Kidney (tissue), 14 donors: ENCODE results near the gene RAI1. TPM values are rescaled to one million over a fixed set of nuclear protein-coding genes. Genes with fewer than 3 reads are reported as not detected.

Experiments used
- DNase-seq, 5 donors: peaks; one replicate each; pipeline ENCODE4 v3.0.0-alpha.2; 2013 to 2020
- FAIRE-seq: peaks from 2 replicates; lab custom pipeline; 2012; peaks lifted over from hg19 to GRCh38; lab: Jason Lieb, UNC
- H3K27ac ChIP-seq, 2 donors: one replicate each; pipeline ENCODE4 v1.7.0; 2013; ENCODE audit warnings: low read depth in 2 of 2, low read length in 2 of 2, inconsistent platforms in 1 of 2
- H3K27me3 ChIP-seq: one replicate; pipeline ENCODE4 v1.7.1; 2013; ENCODE audit warnings: low read length, inconsistent platforms; ENCODE audit not compliant: control insufficient read depth, insufficient read depth
- H3K36me3 ChIP-seq, 3 donors: one replicate each; pipeline versions ENCODE4 v1.7.0 to v1.7.1; 2013; ENCODE audit warnings: low read length in 3 of 3, control low read depth in 1 of 3, inconsistent platforms in 1 of 3; ENCODE audit not compliant: insufficient read depth in 3 of 3, control insufficient read depth in 2 of 3
- H3K4me1 ChIP-seq, 3 donors: one replicate each; pipeline versions ENCODE4 v1.7.0 to v1.7.1; 2013; ENCODE audit warnings: low read length in 3 of 3, inconsistent platforms in 1 of 3, low read depth in 1 of 3; ENCODE audit not compliant: control insufficient read depth in 2 of 3, insufficient read depth in 2 of 3
- H3K4me3 ChIP-seq, 3 donors: one replicate each; pipeline versions ENCODE4 v1.7.0 to v1.8.1; 2013; ENCODE audit warnings: low read length in 3 of 3, control low read depth in 1 of 3, inconsistent platforms in 1 of 3
- H3K9ac ChIP-seq, 3 donors: one replicate each; pipeline versions ENCODE4 v1.7.0 to v1.7.1; 2013; ENCODE audit warnings: low read length in 3 of 3, control low read depth in 1 of 3, inconsistent platforms in 1 of 3
- H3K9me3 ChIP-seq, 3 donors: one replicate each; pipeline versions ENCODE4 v1.7.0 to v1.7.1; 2013; ENCODE audit warnings: low read length in 3 of 3, control low read depth in 1 of 3, inconsistent platforms in 1 of 3; ENCODE audit not compliant: control insufficient read depth in 2 of 3, insufficient read depth in 1 of 3
- intact Hi-C: fragments of 100-400 bp; cut with DNase I; formaldehyde crosslinking; loops from one replicate; pipeline ENCODE4 v1.11.1; 2022
- polyA plus RNA-seq: library from polyadenylated mRNA; stranded (reverse); fragments of 350-450 nt; fragmentation: Illumina TruSeq; extraction: RNeasy Lipid Tissue Mini Kit (QIAGEN cat#74804); gene quantifications from one replicate; pipeline ENCODE4 v1.2.3, GENCODE V29; 2014; ENCODE audit warnings: low read depth, low replicate concordance; ENCODE audit not compliant: insufficient read depth
- total RNA-seq: library from RNA; stranded (reverse); fragmentation: NEBNext Ultra II Directional; extraction: Animal tissue kit (Norgen Biotek cat#: 25700); gene quantifications from one replicate; pipeline ENCODE4 v1.2.1, GENCODE V29; 2021
- TF ChIP-seq, protein P1 (sequence below): IDR thresholded peaks from 3 replicates; pipeline ENCODE4 v1.5.1; 2012; ENCODE audit warnings: mild to moderate bottlenecking, moderate library complexity, borderline replicate concordance; ENCODE audit not compliant: insufficient read depth; ENCODE audit errors: extremely low read depth
- donor health status: control.
- donor health status: control.
- donor health status: control.
- donor health status: control.
- donor health status: control.
- donor health status: DM: yes; HTN: yes; CAD: no.
- donor health status: Normal renal cell carcinoma (clear cell type).

RAI1 gene
- total and polyA plus RNA-seq, 2 donors from 2014 or later = 6.7 to 50.5 TPM

DNA sequence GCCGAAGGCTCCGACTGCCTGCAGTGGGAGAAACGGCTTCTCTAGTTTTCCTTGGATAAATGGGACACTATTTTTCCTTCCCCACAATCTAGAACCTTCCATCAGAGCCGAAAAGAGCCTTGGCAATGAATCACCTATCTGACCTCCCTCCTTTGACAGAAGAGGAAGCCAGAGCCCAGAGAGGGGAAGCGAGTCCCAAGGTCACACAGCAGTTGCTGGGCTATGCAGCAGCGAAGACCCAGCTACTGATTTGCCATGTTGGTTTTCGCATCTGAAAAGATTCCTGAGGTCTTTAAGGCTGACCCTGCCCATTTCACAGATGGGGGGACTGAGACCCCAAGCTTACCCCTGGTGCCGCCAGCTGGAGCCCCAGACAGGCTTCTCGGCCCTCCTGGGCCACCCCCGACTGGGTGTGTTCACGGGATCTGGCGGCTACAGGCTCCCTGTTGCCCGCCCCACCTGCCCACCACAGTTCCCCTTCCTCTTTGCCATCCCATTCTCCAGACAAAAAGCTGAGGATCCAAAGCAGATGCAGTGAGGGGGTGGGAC, 45.9 kb downstream of the RAI1 start:
- H3K27me3 ChIP-seq = no peaks in the 10 kb centered on the region
- TF ChIP-seq, protein P1, sequence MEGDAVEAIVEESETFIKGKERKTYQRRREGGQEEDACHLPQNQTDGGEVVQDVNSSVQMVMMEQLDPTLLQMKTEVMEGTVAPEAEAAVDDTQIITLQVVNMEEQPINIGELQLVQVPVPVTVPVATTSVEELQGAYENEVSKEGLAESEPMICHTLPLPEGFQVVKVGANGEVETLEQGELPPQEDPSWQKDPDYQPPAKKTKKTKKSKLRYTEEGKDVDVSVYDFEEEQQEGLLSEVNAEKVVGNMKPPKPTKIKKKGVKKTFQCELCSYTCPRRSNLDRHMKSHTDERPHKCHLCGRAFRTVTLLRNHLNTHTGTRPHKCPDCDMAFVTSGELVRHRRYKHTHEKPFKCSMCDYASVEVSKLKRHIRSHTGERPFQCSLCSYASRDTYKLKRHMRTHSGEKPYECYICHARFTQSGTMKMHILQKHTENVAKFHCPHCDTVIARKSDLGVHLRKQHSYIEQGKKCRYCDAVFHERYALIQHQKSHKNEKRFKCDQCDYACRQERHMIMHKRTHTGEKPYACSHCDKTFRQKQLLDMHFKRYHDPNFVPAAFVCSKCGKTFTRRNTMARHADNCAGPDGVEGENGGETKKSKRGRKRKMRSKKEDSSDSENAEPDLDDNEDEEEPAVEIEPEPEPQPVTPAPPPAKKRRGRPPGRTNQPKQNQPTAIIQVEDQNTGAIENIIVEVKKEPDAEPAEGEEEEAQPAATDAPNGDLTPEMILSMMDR = no peak
- H3K4me3 ChIP-seq = no peak overlapping the region
- H3K27ac ChIP-seq = no peak overlapping the region
- H3K9ac ChIP-seq = no peak overlapping the region
- intact Hi-C loops = no loop called here
- DNase-seq (no peak), FAIRE-seq (no peak)
- H3K36me3 ChIP-seq = peaks cover 0 to 2% (median 0%) of the 10 kb centered on the region in 3 donors
- H3K9me3 ChIP-seq = no peaks in the 10 kb centered on the region
- H3K4me1 ChIP-seq = peaks cover 0 to 12% (median 9%) of the 10 kb centered on the region in 3 donors

DNA sequence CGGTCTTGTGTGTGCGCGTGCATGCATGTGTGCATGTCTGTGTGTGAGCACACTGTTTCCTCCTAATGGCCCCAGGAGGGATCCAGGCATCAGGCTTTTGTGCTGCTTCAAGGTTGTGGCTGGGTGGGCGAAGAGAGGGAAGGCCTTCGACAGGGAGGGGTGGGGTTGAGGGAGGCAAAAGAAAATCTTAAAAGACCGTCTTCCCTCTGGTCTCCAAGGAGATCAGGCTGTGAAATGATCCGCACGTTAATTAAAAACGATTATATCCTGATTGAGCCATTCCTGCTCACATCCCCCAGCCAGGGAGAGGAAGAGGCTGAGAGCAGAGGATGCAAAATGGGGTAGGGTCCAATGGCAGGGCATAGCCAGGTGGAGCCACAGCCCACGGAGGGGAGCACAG, 46.9 kb downstream of the RAI1 start:
- Histone ChIP-seq H3K4me3 (no peak overlapping the region), H3K4me1 (peaks cover 0 to 12% (median 9%) of the 10 kb centered on the region in 3 donors), H3K9me3 (no peaks in the 10 kb centered on the region), H3K27me3 (no peaks in the 10 kb centered on the region), H3K27ac (peak overlapping the region in 1 of 2 donors; percentile 13), H3K9ac (no peak overlapping the region), H3K36me3 (peaks cover 0 to 4% (median 0%) of the 10 kb centered on the region in 3 donors)
- TF ChIP-seq, protein P1 = no peak
- DNase-seq (no peak), FAIRE-seq (no peak)
- intact Hi-C loops = no loop called here

DNA sequence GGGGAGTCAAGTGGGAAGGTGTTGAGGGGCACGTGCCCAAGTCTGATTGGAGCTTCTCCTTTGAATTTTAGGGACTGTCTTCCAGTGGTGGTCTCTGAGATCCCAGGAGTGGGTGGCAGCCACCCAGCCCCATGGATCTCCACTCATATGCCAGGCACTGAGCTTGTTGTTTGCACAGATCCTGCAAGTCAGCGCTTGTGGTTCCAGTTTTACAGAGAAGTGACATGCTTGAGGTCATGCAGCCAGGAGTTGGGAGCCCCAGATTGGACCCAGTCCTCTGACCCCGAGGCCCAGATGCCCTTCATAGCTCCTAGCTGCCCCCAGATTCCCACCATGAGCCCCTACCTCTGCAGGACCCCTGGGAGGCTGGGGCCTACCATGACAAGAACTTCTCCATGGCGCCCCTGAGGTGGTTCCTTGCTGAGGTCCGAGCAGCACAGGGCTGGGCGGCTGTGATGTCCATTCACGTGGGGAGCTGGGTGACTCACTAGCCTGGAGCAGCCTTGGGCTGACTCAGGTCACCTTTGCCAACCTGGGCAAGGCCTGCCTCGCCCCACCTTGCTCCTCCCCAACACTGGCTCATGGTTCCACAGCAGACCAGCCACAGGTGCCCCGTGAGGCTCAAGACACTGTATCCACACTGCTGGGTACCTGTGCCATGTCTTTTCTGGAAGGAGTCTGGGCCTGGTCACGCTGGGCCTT, 47.4 kb downstream of the RAI1 start:
- peaks cover 0 to 4% (median 0%) of the 10 kb centered on the region in 3 donors for H3K36me3 ChIP-seq
- TF ChIP-seq, protein P1 = no peak
- peak overlapping the region in 1 of 2 donors; percentile 38 for H3K27ac ChIP-seq
- FAIRE-seq = no peak
- H3K4me3 ChIP-seq = no peak overlapping the region
- no peaks in the 10 kb centered on the region for H3K9me3 ChIP-seq
- H3K9ac ChIP-seq = peak overlapping the region in 1 of 3 donors; percentile 26
- intact Hi-C loops = no loop called here
- peak in 1 of 5 donors; percentile 90 for DNase-seq
- H3K4me1 ChIP-seq = peaks cover 0 to 12% (median 9%) of the 10 kb centered on the region in 3 donors
- H3K27me3 ChIP-seq = no peaks in the 10 kb centered on the region
